GM19025 (cell line): ENCODE results near the gene CD180.

ENCODE experiments used
- ATAC-seq: cut with Tn5 transposase; IDR thresholded peaks from one replicate; pipeline ENCODE4 v1.9.1; 2021; ENCODE audit warnings: mild to moderate bottlenecking, low read depth, moderate library complexity; ENCODE audit not compliant: unreplicated experiment

CD180 gene

GRCh38 chr5:67214707-67215447, 18.3 kb upstream of the CD180 start:
- ATAC-seq: no peak

GRCh38 chr5:67214036-67214435, 17.4 kb upstream of the CD180 start:
- ATAC-seq: no peak

DNA sequence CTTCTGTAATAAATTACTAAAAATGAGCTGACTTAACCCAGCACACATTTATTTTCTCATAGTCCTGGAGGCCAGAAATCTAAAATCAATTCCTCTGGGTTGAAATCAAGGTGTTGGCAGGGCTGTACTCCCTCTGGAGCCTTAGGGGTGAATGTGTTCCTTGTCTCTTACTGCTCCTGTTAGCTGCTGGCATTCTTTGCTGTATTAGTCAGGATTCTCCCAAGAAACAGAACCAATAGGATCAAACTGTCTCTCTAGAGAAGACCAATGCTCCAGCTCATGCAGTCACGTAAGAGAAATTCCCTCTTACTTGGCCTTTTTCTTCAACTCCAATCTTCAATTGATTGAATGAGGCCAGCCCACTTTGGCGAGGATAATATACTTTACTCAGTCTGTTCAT, 15.3 kb upstream of the CD180 start:
- ATAC-seq: no peak

DNA sequence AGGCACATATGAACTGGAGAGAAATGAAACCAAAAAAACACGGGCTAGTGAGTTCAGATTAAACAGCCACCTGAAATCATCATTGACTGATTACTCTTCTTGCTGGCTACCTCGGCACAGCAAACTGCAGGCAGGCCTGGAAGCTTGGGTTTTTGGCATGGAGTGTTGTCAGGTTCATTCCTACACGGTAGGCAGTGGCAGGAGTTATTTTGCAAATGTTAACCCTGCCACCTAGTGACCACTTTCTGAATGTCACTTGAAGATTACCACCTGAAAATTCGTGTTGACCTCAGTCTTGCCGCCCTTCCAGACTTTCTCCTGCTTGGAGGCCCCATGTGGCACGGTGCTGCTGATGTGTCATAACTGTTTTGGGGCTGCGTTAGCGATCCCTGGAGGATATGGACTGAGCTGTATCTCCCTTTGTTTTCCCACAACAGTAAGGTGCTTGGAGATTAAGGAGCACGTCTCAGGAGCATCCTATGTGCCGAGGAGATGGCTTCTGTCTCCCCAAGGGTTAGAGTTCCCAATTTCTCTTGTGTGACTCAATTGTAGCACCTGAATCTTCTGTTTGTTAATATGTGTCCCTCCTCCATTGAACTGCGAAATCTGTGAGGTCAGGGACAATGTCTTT, 12.7 kb upstream of the CD180 start:
- ATAC-seq: no peak

- no peak for ATAC-seq
Measured at GRCh38 chr5:67208403-67208802, 11.8 kb upstream of the CD180 start.

DNA sequence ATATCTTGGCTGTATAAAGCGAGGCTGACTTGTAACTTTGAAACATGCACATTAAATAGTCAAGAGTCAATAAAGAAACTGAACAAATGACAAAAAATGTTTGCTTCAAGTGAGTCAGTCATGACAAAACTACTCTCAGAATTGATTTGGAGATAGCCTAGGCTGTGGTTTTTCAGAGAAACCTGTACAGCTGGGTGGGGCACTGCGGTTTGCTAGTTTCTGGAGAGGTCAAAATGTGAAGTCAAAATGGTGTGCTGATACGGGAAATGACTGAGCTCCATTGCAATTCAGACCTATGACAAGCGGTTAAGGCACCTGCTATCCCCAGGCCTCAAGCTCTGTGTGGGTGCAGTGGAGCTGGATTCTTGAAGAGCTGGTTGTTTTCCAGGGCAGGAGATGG, 10.3 kb upstream of the CD180 start:
- ATAC-seq: peak; percentile 81

- peak; percentile 20 for ATAC-seq
Measured at GRCh38 chr5:67206461-67206860, 9.9 kb upstream of the CD180 start.

- no peak for ATAC-seq
Measured at GRCh38 chr5:67205981-67206380, 9.4 kb upstream of the CD180 start.

DNA sequence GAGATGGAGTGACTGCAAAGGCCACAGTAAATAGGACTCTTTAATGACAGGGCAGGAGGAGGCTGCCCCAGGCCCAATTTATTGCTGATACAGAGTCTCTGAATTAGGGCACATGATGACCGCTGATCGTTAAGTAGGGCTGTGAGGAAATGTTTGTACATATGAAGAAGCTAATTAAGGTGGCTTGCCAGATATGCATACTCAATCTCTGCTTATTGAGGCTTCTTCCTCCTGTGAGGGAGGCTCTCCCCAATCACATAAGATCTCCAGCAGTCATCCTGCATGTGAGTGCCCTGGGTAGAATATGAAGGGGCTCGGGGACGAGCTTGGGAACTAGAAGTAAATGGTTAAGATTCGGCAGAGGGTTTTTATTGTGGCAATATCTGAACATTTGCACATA, 8.2 kb upstream of the CD180 start:
- no peak for ATAC-seq

DNA sequence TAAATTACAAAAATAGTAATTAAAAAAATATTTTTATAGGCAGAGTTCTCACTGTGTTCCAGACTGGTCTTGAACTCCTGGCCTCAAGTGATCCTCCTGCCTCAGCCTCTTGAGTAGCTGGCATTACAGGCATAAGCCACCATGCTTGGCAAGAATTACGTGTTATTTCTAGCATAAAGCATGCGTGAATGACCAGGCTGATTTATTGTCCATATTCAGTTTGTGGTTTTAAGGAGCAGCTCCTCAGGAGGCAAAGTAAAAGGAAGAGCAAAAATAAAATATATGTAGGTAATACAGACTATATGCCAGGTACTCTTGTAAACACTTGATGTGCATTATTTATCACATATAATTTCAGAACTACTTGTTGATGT, 7.1 kb upstream of the CD180 start:
- no peak for ATAC-seq

DNA sequence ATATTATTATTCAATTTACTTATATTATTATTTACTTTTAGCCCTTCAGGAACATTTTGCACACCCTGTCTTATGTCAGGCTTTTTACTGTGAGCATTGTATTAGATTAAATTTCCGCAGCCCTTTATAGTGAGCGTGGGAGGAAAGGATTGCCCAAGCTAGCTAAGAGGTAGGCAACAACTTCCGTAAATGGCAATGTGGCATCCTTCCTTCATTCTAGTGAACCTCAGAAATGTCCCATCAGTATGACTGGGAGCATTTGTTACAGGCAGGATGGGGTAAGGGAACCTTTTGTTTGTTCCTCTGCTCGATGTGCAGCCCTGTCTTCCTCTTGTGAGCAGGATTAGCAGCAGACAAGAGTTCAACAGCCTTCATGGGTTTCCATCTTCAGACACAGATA, 6.2 kb upstream of the CD180 start:
- ATAC-seq: no peak

DNA sequence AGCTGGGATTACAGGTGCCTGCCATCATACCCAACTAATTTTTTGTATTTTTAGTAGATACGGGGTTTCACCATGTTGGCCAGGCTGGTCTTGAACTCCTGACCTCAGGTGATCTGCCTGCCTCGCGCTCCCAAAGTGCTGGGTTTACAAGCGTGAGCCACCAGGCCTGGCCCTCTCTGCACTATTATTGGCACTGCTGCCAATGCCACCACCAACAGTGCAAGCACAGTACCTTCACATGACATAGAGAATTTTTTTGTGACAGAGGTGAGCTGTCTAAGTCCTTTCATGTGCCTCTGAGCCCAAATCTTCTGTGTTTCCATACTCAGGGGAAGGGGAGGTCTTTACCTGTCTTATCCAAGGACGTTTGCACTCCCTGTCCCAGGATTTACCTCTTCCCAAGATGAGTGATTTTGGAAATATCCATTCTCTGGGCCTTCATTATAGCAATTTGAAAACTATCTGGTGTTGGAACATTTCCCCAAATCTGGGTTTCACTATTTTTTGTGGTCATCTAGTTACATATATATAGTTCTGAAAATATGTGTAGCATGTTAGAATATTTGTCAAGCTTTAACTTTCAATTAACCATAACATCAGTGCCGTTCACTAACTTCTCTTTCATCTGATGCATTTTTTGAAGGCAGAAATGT, 5.4 kb upstream of the CD180 start:
- ATAC-seq: no peak

DNA sequence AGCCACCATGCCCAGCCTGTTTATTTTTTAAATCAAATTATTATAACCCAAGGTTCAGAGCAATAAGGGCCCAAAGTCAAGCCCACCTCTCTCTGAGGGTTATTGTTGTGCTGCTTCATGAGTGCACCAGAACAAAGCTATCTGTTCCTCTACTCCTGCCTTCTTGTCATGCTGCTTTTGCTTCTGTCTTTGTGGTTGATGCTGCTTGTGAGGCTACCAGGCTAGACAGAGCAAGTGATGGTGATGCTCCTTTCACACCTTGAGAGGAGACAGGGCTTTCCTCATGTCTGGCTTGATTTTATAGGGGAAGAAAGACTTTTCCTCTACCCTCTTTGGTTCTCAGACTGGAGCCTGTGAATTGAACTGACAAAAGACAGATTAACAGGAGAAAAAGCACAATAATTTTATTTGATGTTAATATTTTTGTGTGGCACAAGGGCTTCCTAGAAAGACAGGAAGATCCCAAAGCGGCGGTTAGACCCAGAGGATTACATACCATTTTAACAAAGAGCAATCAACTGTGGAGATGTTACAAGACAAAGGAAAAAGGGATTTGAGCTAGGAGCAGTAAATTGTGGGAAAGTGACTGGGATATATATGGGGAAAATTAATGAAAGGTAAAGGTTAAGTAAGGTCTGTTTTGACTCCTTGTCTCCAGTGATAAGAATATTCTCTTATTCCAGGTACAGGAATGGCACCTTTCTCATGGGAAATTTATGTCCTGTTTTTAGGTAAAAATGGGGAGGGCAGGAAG, 4.4 kb upstream of the CD180 start:
- no peak for ATAC-seq

GRCh38 chr5:67199859-67200258, 3.3 kb upstream of the CD180 start:
- no peak for ATAC-seq

GRCh38 chr5:67198917-67199316, 2.3 kb upstream of the CD180 start:
- no peak for ATAC-seq

DNA sequence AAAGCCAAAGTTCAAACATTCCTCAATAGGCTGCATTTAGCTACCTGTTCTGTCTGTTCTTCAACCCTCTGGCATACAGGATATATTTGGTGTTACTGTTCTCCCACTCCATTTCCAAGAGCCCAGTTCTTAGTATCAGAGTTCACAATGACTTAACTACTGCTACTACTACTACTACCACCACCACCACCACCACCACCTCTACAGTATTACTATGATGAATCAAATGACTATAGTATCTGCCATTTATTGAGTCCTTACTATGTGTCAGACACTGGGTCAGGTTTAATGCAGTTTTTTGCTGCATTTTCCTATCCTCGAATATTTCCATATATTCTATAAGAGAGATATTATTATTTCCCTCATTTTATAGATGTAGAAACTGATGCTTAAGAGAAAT, 937 bp upstream of the CD180 start:
- ATAC-seq: no peak

DNA sequence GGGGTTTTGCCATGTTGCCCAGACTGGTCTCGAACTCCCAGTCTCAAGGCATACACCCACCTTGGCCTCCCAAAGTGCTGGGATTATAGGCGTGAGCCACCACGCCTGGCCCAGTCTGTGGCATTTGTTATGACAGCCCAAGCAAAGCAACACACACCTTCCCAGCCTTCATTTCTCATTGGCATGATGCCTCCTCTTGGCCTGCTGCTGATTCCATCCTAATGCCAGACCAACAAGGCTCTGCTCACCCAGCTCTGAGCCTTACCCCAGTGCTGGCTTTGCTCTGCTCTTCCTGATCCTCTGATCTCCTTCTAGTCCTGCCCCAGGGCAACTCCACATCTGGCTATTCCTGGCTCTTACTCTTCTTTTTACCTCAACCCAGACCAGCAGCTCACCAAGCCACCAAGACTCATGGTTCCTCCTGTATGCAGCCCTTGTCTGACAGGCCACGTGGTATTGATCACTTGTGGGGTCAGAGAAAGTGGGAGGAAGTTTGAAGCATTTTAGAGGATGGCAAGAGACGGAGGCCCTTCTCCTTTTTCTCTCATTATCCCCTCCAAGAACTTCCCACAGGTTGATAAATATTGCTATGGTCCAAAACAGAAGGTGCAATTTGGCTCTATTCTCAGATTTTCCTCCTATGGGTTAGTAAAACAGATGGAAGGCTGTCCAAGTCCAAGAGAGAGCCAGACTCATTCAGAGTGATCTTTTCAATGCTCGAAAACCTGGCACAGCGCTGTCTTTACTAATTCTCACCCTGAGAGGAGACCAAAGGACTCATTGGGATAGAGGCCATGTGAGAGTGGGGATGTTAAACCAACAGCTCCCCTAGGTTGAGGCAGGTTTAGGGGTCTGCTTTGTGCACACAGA, 958 bp downstream of the CD180 start:
- no peak for ATAC-seq

GRCh38 chr5:67194166-67194565, 2.4 kb downstream of the CD180 start:
- no peak for ATAC-seq

DNA sequence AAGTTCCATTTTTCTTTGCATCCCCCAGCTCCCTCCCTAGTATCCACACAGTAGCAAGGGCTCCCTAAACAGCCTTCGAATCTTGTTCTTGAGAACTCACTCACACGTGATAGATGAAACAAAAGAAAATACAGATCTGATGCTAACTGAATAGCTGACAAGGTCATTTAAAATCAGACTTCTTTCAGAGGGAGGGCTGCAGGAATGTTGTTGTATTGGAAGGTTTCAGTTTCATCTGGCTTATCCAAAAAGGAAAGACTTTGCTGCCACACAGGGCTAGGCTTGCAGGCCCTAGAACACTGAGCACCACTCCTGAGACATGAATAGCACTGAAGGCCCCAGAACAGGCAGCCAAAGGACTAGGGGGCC, 3.2 kb downstream of the CD180 start:
- ATAC-seq: no peak

GRCh38 chr5:67192719-67193438, 3.7 kb downstream of the CD180 start:
- ATAC-seq: no peak
